GM12878 (cell line): ENCODE results near the gene ATG13. TPM values are rescaled to one million over a fixed set of nuclear protein-coding genes. Genes with fewer than 3 reads are reported as not detected.

Experiments
- ATAC-seq: fragments of 200-7000 bp; cut with Tn5 transposase; 3 replicates; pipeline ENCODE4 v1.9.1; 2020; ENCODE audit warnings: mild to moderate bottlenecking, moderate library complexity
- BruUV-seq: library from RNA; stranded (reverse); fragments of 400-500 nt; replicated peaks from 2 replicates; lab custom pipeline; 2021; lab: Mats Ljungman, UMichigan
- CTCF ChIA-PET: fragments of 300-600 bp; sonication (Branson Sonifier 250); formaldehyde crosslinking; extraction: SDS; loops from one replicate; lab custom pipeline; 2021; ENCODE audit warnings: inconsistent platforms; lab: Yijun Ruan, JAX
- POLR2A ChIA-PET: fragments of 350-600 bp; formaldehyde crosslinking; extraction: SDS; loops from one replicate; lab custom pipeline; 2021; ENCODE audit warnings: inconsistent platforms; lab: Charles Lee
- RAD21 ChIA-PET: fragments of 300-600 bp; sonication (Branson Sonifier 250); formaldehyde crosslinking; loops from one replicate; lab custom pipeline; 2023; ENCODE audit warnings: antibody characterized with exemption; ENCODE audit not compliant: unreplicated experiment; lab: Charles Lee
- SMC1A ChIA-PET: fragments of 300-600 bp; sonication (Branson Sonifier 250); formaldehyde crosslinking; loops from one replicate; lab custom pipeline; 2023; ENCODE audit not compliant: unreplicated experiment, uncharacterized antibody; lab: Charles Lee
- DNase-seq: peaks from one replicate; pipeline ENCODE4 v3.0.0-alpha.2; 2011; ENCODE audit warnings: low read depth, low spot score
- FAIRE-seq: peaks from 3 replicates; lab custom pipeline; 2011; peaks lifted over from hg19 to GRCh38; lab: Jason Lieb, UNC
- H2AFZ ChIP-seq: 2 replicates; pipeline ENCODE4 v1.6.0; 2011; ENCODE audit warnings: low read depth, low read length, control low read depth; ENCODE audit not compliant: control insufficient read depth
- H3K27ac ChIP-seq: 2 replicates; pipeline ENCODE4 v1.5.1; 2011; ENCODE audit warnings: control low read depth; ENCODE audit not compliant: control insufficient read depth, insufficient read depth
- H3K27me3 ChIP-seq, 2 experiments: replicated peaks in 1 of 2; 2 replicates each; pipeline versions ENCODE4 v1.6.0 to v1.6.1; 2011; ENCODE audit warnings: low read length in 1 of 2; ENCODE audit not compliant: control insufficient read depth in 2 of 2, insufficient read depth in 2 of 2
- H3K36me3 ChIP-seq, 2 experiments: 2 replicates each; pipeline ENCODE4 v1.5.1; 2011; ENCODE audit warnings: low read length in 1 of 2; ENCODE audit not compliant: control insufficient read depth in 2 of 2, insufficient read depth in 2 of 2
- H3K4me1 ChIP-seq: 2 replicates; pipeline ENCODE4 v1.6.1; 2011; ENCODE audit warnings: mild to moderate bottlenecking, low read length, moderate library complexity, mixed read lengths; ENCODE audit not compliant: control insufficient read depth, insufficient read depth
- H3K4me2 ChIP-seq: 2 replicates; pipeline ENCODE4 v1.6.0; 2011; ENCODE audit warnings: control low read depth; ENCODE audit not compliant: control insufficient read depth, insufficient read depth
- H3K4me3 ChIP-seq: fragments of 200-600 bp; sonication (generic); 2 replicates; pipeline ENCODE4 v1.5.1; 2016
- H3K79me2 ChIP-seq: 2 replicates; pipeline ENCODE4 v1.6.0; 2011; ENCODE audit warnings: low read length; ENCODE audit not compliant: control insufficient read depth, insufficient read depth
- H3K9ac ChIP-seq: 2 replicates; pipeline ENCODE4 v1.8.0; 2011; ENCODE audit warnings: low read length, control low read depth, mixed read lengths; ENCODE audit not compliant: control insufficient read depth, insufficient read depth
- H3K9me3 ChIP-seq: replicated peaks from 3 replicates; pipeline ENCODE4 v1.5.1; 2011; ENCODE audit warnings: mild to moderate bottlenecking, low read length; ENCODE audit not compliant: control insufficient read depth, insufficient read depth
- H4K20me1 ChIP-seq: 2 replicates; pipeline ENCODE4 v1.6.0; 2011; ENCODE audit not compliant: control insufficient read depth, insufficient read depth
- ASH2L ChIP-seq: fragments of 300-600, 200-600 bp; sonication (generic); IDR thresholded peaks from 2 replicates; pipeline ENCODE4 v1.6.1; 2017; ENCODE audit warnings: low read depth, mild to moderate bottlenecking, borderline replicate concordance
- CHD1 ChIP-seq: IDR thresholded peaks from 2 replicates; pipeline ENCODE4 v1.6.1; 2012; ENCODE audit warnings: low read depth, low read length, improper control_type of control experiment
- HCFC1 ChIP-seq: fragments of 150-350 bp; IDR thresholded peaks from 2 replicates; pipeline ENCODE4 v1.6.1; 2014; ENCODE audit warnings: low read length
- KLF5 ChIP-seq: fragments of 450-650 bp; IDR thresholded peaks from 2 replicates; pipeline ENCODE4 v1.6.1; 2014; ENCODE audit warnings: mild to moderate bottlenecking; ENCODE audit not compliant: partially characterized antibody
- MXI1 ChIP-seq: fragments of 150-350 bp; IDR thresholded peaks from 2 replicates; pipeline ENCODE4 v1.6.1; 2011; ENCODE audit warnings: low read depth, mild to moderate bottlenecking, inconsistent platforms, low read length, improper control_type of control experiment
- PKNOX1 ChIP-seq: fragments of 450-650 bp; IDR thresholded peaks from 2 replicates; pipeline ENCODE4 v1.6.1; 2016; ENCODE audit warnings: mild to moderate bottlenecking
- RB1 ChIP-seq: fragments of 450-650 bp; formaldehyde crosslinking; IDR thresholded peaks from 2 replicates; pipeline ENCODE4 v1.6.1; 2017; ENCODE audit warnings: mild to moderate bottlenecking, borderline replicate concordance
- REST ChIP-seq: IDR thresholded peaks from 2 replicates; pipeline ENCODE4 v1.6.1; 2012; ENCODE audit warnings: mild to moderate bottlenecking, low read depth, low read length
- SRF ChIP-seq, 2 experiments: IDR thresholded peaks; 2 replicates each; pipeline ENCODE4 v1.6.1; 2011; ENCODE audit warnings: low read depth in 2 of 2, low read length in 2 of 2, mild to moderate bottlenecking in 1 of 2, moderate library complexity in 1 of 2
- WGBS: methylation state at CpG from one replicate; pipeline ENCODE4 v1.1.6; 2016; ENCODE audit warnings: low lambda C conversion rate; ENCODE audit not compliant: insufficient replicate concordance, insufficient coverage; ENCODE audit errors: missing lambda C conversion rate; 5-methylcytosine and 5-hydroxymethylcytosine counted together
- in situ Hi-C: fragments of 300-500 bp; cut with MboI; formaldehyde crosslinking; loops from 9 replicates; pipeline ENCODE4 v1.14.3; 2018; ENCODE audit warnings: mixed read lengths
- intact Hi-C: fragments of 100-400 bp; cut with micrococcal nuclease; formaldehyde crosslinking; loops from one replicate; pipeline ENCODE4 v1.14.2; 2022; ENCODE audit not compliant: unreplicated experiment
- polyA plus RNA-seq, 11 experiments: library from polyadenylated mRNA; depleted of rRNA in 4 of 11; unstranded in 6 of 11; stranded (reverse) in 5 of 11; fragments of >200 nt; fragmentation: Nextera tagmentation in 4 of 11; fragmentation: Illumina TruSeq in 1 of 11; extraction: Ambion mirVana in 4 of 11; extraction: Trizol in 1 of 11; gene quantifications; 1 replicate in 1 of 11; 2 replicates in 10 of 11; pipeline versions ENCODE4 v1.2.1 to v1.2.3, GENCODE V29; 2011 to 2016; ENCODE audit warnings: inconsistent platforms in 2 of 11, missing spikeins in 2 of 11, low read depth in 1 of 11
- total RNA-seq, 4 experiments: library from RNA; depleted of rRNA in 3 of 4; stranded (reverse); fragments of >200 nt in 3 of 4; fragmentation: Illumina TruSeq in 1 of 4; extraction: Trizol in 1 of 4; gene quantifications; 2 replicates each; pipeline versions ENCODE4 v1.2.1 to v1.2.3, GENCODE V29; 2013 to 2021

The ATG13 gene
- total and polyA plus RNA-seq, 10 of the 15 experiments (the other 5 are each of a cell fraction or from before 2014, with no cell fraction given): 10.9 to 61.6 (median 50.9) TPM

- in situ Hi-C loops: no loop called here
- intact Hi-C loops: no loop called here
- Histone ChIP-seq H3K4me1 (no peaks in the 10 kb centered on the region), H4K20me1 (no peaks in the 10 kb centered on the region), H3K27ac (no peak overlapping the region), H2AFZ (no peak overlapping the region), H3K79me2 (no peaks in the 10 kb centered on the region), H3K4me3 (no peak overlapping the region), H3K36me3 (no peaks in the 10 kb centered on the region; a peak in 2 of 4 replicates), H3K9ac (no peak overlapping the region), H3K9me3 (no peaks in the 10 kb centered on the region), H3K27me3 (no peaks in the 10 kb centered on the region), H3K4me2 (no peak overlapping the region)
- TF ChIP-seq RB1 (no peak), REST (no peak), SRF (IDR thresholded peaks at IDR 0.05; ENCODE audit: low read depth in 2 of 2, low read length in 2 of 2) (no peak), KLF5 (no peak), PKNOX1 (no peak), CHD1 (no peak), HCFC1 (no peak), MXI1 (no peak), ASH2L (no peak)
- DNase-seq (no peak), FAIRE-seq (no peak), ATAC-seq (no peak)
- 94% methylated on average over 6 of the region's 6 CpGs for WGBS
- no TSS peak for BruUV-seq
- ChIA-PET RAD21 (no interaction called here), SMC1A (interaction anchor here (1.1 kb wide), 1 partner anchor 9 kb away, joined by 3 read pairs; no protein-coding TSS in a partner anchor), CTCF (interaction anchor here (0.9 kb wide), 1 partner anchor 22 kb away, joined by 3 read pairs; no protein-coding TSS in a partner anchor), POLR2A (no interaction called here)
Measured at GRCh38 chr11:46640036-46640788, 22.9 kb downstream of the ATG13 start.
